GM12865 (cell line): ENCODE measurements around the gene PIP4K2A.

Experiments
- DNase-seq: peaks from one replicate; pipeline ENCODE4 v3.0.0; 2010; ENCODE audit warnings: low read depth
- H3K4me3 ChIP-seq: 2 replicates; pipeline ENCODE4 v1.5.1; 2011; ENCODE audit warnings: mild to moderate bottlenecking, low read depth, low read length, control low read depth
- CTCF ChIP-seq: IDR thresholded peaks from 2 replicates; pipeline ENCODE4 v1.5.1; 2011; ENCODE audit warnings: low read length, control low read depth, low read depth, inconsistent platforms; ENCODE audit not compliant: insufficient read depth; ENCODE audit errors: missing control alignments

PIP4K2A gene

DNA sequence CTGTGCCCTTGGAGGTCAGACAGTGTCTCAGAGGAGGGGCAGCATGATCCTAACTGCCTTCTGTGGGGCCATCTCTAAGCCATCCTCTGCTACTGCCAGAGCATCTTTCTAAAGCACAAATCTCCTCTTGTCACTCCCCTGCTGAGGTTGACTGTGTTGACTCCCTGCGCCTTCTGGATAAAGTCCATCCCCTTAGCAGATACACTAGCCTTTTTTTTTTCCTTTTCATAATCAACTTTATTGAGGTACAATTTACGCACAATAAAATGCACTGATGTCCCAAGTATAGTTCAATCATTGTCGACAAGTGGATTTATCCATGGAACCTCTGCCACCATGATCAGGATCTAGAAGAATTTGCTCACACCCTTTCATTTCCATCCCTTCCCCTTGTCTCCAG, 219.0 kb downstream of the PIP4K2A start:
- no peak for DNase-seq
- no peak for TF ChIP-seq CTCF
- H3K4me3 ChIP-seq, result no peak overlapping the region

DNA sequence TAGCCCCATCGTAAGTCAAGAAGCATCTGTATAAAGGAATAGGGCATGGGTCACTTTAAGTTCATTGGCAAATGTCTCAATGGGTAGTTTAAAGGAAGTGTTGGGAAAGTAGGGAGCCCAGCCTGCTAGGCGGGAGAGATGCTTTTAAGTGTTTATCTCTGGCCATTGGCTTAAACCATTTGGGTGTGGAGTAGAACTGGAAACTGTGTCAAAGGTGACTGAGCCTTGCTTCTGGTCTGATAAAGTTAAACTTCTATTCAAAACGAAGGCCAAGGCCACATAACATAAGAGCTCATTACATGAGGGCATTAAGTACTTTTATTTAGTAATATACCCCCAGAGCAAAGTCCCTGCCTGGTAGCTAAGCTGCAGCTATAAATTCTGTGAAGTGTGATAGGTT, 220.4 kb downstream of the PIP4K2A start:
- DNase-seq, result no peak
- H3K4me3 ChIP-seq, result no peak overlapping the region
- TF ChIP-seq CTCF, result no peak

DNA sequence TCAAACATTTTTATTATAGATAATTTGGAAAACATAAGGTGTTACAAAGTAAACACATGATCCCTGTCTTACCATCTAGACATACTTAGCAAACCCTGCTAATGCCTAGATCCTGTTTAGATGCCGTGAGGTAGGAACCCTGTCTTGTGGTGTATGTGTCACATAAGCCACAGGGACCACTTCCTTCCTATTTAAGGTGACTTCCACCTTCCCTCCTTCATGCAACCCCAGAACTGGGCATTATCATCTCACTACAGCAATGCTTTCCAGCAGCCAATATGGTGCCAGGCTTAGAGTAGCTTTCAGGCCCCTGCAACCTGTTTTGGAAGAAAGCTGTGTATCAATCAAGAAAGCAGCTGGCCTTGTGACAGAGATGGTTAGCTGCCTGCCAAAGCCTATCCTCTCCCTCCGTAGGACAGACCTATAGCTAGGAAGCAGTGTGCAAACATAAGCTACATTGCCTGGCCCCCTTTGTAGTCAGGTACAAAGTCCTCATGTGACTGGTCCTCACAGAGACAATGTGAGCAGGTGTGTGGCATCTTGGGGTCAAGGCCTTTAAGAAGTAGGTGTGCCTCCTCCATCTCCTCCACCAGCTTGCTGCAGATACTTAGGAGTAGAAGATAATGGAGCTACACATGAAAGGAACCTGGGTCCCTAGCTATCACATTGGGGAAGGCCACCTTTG, 222.3 kb downstream of the PIP4K2A start:
- DNase-seq, result peak; percentile 37
- TF ChIP-seq CTCF, result no peak

DNA sequence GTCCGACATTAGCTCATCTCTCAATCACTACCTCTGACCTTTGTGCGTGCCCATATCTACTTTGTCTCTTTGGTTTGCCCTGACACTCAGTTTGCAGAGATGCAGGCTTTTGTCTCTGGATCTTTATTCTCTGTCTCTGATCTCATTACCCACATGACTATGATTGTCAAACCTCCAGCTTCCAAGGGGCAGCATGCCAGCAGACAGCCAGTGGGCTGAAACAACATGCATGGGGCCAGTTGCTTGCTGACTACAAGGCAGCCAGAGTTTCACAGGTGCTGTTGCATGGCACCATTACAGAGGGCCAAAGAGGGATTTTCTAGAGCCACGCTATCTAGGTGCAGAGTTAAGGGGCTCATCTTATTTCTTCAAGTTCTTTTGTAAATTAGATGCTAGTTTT, 222.9 kb downstream of the PIP4K2A start:
- no peak for DNase-seq
- H3K4me3 ChIP-seq, result no peak overlapping the region
- TF ChIP-seq CTCF, result no peak

More for the DNA sequence above, 222.3 kb downstream of the PIP4K2A start:
- H3K4me3 ChIP-seq, result no peak overlapping the region

GRCh38 chr10:22489975-22490374, 224.4 kb downstream of the PIP4K2A start:
- no peak for DNase-seq
- H3K4me3 ChIP-seq, result no peak overlapping the region
- no peak for TF ChIP-seq CTCF

DNA sequence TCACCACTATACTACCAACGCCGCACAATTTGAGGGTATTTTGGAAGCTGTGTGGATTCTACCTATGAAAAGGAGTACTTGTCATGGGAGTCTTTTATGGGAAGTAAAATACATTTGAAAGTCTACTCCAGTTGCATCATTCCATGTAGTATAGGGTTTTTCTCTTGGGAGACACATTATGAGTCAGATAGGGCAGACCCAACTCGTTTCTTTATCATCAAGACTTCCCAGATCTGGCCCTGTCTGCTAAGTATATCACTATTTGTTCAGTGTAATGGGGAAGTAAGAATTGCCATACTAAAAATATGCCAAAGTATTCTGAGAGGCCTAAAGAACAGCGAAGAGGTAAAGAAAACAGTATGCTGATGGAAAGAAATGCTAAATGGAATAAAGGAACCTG, 224.9 kb downstream of the PIP4K2A start:
- no peak for DNase-seq
- no peak for TF ChIP-seq CTCF

GRCh38 chr10:22486431-22486830, 227.9 kb downstream of the PIP4K2A start:
- H3K4me3 ChIP-seq, result no peak overlapping the region
- no peak for TF ChIP-seq CTCF
- DNase-seq, result no peak

More for the DNA sequence above, 224.9 kb downstream of the PIP4K2A start:
- H3K4me3 ChIP-seq, result no peak overlapping the region
